HepG2 (cell line): ENCODE results near the gene CNTF.

Experiments used
- JDP2 ChIP-seq: sonication (generic); formaldehyde crosslinking; IDR thresholded peaks from 2 replicates; pipeline ENCODE4 v1.8.1; 2022; ENCODE audit warnings: missing genetic modification reagents, borderline replicate concordance
- NFKBIZ ChIP-seq: IDR thresholded peaks from 2 replicates; pipeline ENCODE4 v1.6.1; 2018; ENCODE audit warnings: missing genetic modification reagents, missing compliant biosample characterization
- NKX3-1 ChIP-seq: sonication (generic); formaldehyde crosslinking; IDR thresholded peaks from 2 replicates; pipeline ENCODE4 v1.5.0; 2020; ENCODE audit warnings: missing genetic modification reagents
- POLR2A ChIP-seq, 2 experiments: IDR thresholded peaks; 2 replicates each; pipeline ENCODE4 v1.6.1; 2011; ENCODE audit warnings: low read depth in 2 of 2, low read length in 2 of 2, mild to moderate bottlenecking in 1 of 2, moderate library complexity in 1 of 2; ENCODE audit not compliant: insufficient read depth in 1 of 2
- POLR2AphosphoS5 ChIP-seq: IDR thresholded peaks from 2 replicates; pipeline ENCODE4 v1.6.1; 2012; ENCODE audit warnings: low read depth, low read length
- SNAI1 ChIP-seq: sonication (generic); formaldehyde crosslinking; IDR thresholded peaks from 2 replicates; pipeline ENCODE4 v1.5.0; 2020; ENCODE audit warnings: mild to moderate bottlenecking, missing genetic modification reagents, borderline replicate concordance
- TAF1 ChIP-seq: sonication (generic); formaldehyde crosslinking; IDR thresholded peaks from 2 replicates; pipeline ENCODE4 v1.4.0; 2020; ENCODE audit warnings: missing genetic modification reagents
- ZNF256 ChIP-seq: sonication (generic); formaldehyde crosslinking; conservative IDR thresholded peaks from 2 replicates; pipeline ENCODE4 v1.4.0; 2020; ENCODE audit warnings: missing genetic modification reagents
- ZNF687 ChIP-seq: sonication (generic); formaldehyde crosslinking; IDR thresholded peaks from 2 replicates; pipeline ENCODE4 v1.5.1; 2020; ENCODE audit warnings: mild to moderate bottlenecking, missing genetic modification reagents, moderate library complexity
- ZNF710 ChIP-seq: sonication (generic); formaldehyde crosslinking; IDR thresholded peaks from 2 replicates; pipeline ENCODE4 v1.5.0; 2020; ENCODE audit warnings: mild to moderate bottlenecking, missing genetic modification reagents, borderline replicate concordance

GRCh38 chr11:58574881-58575280 is 47.6 kb upstream of the CNTF start:
- TF ChIP-seq NKX3-1 = no peak
- no peak for TF ChIP-seq ZNF710
- TF ChIP-seq POLR2AphosphoS5 = no peak
- TF ChIP-seq POLR2A (IDR thresholded peaks at IDR 0.05; ENCODE audit: insufficient read depth in 1 of 2, low read depth in 2 of 2, low read length in 2 of 2) = no peak
- TF ChIP-seq NFKBIZ (CRISPR knock-in tag) = no peak
- TF ChIP-seq ZNF687 (CRISPR knock-in tag) = no peak
- no peak for TF ChIP-seq ZNF256 (CRISPR knock-in tag)
- TF ChIP-seq JDP2 (CRISPR knock-in tag) = no peak
- TF ChIP-seq SNAI1 = no peak
- TF ChIP-seq TAF1 (CRISPR knock-in tag) = no peak
